Fibroblast of skin of back (primary cell): ENCODE results near the gene MAP3K13. TPM values are rescaled to one million over a fixed set of nuclear protein-coding genes. Genes with fewer than 3 reads are reported as not detected.

Experiments used
- DNase-seq: peaks from one replicate; pipeline ENCODE4 v3.0.0-alpha.2; 2013
- polyA plus RNA-seq, 2 experiments: library from polyadenylated mRNA; unstranded; fragments of 120-200 nt; gene quantifications; one replicate each; pipeline ENCODE4 v1.2.1, GENCODE V29; 2013; ENCODE audit not compliant: insufficient read length in 2 of 2

MAP3K13 gene, protein sequence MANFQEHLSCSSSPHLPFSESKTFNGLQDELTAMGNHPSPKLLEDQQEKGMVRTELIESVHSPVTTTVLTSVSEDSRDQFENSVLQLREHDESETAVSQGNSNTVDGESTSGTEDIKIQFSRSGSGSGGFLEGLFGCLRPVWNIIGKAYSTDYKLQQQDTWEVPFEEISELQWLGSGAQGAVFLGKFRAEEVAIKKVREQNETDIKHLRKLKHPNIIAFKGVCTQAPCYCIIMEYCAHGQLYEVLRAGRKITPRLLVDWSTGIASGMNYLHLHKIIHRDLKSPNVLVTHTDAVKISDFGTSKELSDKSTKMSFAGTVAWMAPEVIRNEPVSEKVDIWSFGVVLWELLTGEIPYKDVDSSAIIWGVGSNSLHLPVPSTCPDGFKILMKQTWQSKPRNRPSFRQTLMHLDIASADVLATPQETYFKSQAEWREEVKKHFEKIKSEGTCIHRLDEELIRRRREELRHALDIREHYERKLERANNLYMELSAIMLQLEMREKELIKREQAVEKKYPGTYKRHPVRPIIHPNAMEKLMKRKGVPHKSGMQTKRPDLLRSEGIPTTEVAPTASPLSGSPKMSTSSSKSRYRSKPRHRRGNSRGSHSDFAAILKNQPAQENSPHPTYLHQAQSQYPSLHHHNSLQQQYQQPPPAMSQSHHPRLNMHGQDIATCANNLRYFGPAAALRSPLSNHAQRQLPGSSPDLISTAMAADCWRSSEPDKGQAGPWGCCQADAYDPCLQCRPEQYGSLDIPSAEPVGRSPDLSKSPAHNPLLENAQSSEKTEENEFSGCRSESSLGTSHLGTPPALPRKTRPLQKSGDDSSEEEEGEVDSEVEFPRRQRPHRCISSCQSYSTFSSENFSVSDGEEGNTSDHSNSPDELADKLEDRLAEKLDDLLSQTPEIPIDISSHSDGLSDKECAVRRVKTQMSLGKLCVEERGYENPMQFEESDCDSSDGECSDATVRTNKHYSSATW
- polyA plus RNA-seq (2013, experiment 1 of 2; ENCODE audit: insufficient read length): 17.8 TPM
- polyA plus RNA-seq (2013, experiment 2 of 2; ENCODE audit: insufficient read length): 16.4 TPM

DNA sequence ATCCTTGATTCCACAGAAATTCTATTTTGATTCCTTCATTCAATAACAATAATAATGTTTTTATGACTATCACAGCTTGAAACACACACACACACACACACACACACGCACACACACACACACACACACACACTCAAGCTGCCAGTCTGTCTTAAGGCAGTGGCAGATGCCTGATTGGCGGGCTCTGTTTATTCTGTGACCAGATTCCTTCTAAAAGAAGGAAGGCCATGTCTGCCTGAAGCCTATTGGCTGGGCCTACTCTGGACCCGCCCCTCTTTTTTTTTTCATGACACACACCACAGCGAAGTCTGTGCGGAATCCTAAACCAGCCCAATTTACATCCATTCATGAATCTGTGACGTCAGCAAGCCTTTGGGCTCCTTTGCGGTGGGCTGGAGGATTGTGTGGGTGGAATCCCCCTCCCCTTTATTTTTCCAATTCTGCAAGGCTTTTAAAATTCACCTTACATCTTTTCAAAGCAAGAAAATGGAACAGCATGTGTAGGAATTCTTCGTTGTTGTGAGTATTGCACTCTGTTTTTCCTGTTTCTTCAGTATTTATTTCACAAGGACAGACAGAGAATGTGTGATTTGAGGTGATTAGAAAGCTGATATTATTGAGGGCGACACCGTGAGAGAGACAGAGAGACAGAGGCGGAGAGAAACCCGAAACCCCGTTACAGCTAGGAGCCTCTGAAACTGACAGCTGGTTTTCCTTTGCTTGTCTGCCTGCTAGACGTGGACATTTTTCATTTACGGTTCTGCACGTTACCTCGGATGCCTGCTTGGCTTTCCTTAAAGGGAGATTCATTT lies at the start of gene MAP3K13:
Gene MAP3K13 (plus strand): TSS at position 287 of the 812 bp plus-strand sequence. CDS start 65,446 bp downstream, outside the sequence.
- DNase-seq: peak; percentile 97

DNA sequence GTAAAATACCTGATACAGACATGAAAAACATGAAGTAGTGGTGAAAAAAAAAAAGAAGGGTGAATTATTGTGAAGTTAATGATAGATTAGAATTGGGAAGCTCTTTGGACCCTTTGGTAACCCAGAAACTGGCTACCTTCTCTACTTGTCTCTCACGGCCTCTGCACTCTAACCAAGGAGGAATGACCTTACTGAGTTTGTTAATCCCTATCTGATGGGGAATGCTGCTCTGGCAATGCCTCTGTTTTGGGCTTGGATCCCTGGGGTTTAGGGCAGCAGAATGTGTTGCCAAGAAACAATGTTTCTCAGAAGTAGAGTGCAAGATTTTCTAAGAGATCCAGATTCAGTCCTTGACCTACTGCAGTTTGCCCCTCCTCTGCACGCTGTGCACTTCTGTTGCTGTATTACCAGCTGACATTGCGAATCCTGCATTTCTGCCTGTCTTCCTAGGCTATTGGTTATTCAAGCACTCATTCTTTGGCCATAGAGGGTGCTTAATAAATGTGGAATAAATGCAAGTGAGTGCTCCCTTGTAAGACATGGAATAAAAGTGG lies 49.2 kb upstream of the MAP3K13 start:
- no peak for DNase-seq

DNA sequence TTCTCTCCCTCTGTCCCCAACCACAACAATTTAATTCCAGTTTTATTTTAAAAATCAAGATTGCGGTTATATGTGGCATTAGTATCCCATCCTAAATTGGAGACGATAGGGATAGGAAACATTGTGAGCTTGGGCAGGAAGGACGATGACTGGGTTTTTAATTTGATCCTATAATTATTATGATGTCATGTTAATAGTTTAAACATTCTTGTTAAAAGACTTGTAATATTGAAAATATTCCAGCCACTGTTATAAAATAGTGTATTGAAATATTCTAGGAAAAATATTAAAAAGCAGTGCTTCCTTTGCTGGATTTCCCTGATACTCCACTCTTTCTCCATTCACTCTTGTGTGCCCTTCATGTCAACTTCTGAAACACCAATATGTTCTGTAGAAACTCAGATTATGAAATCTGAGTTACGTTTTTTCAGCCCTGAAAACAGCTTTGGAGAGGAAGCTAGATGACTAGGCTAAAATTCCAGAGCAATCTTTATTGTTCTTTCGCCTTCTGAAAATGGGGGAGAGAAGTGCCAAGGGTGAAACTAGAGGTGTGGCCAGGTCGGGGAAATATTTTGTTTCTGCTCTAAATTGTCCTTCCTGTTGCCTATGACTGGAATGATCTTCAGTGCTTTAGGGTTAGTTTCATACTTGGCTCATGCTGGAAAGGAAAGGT lies 46.1 kb upstream of the MAP3K13 start:
- peak; percentile 24 for DNase-seq

DNA sequence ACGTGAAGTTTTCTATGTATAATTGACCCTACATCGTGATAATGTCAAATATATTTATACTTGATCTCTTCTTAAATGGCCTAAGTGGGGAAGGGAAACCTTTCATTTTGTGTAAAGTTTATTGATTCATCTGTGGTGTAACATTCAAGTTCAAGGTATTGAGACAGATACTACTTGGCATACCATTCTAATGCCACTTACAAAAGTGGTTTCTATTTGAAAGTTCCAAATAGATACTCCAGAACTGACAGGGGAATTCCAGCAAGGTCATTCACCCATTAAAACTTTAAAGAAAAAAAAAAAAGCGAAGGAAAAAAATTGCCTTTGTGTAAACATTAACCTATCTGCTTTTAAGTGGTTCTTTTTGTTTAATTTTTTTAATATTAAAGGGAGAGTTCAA lies 45.3 kb upstream of the MAP3K13 start:
- no peak for DNase-seq

GRCh38 chr3:185318141-185318540 lies 44.8 kb upstream of the MAP3K13 start:
- DNase-seq: peak; percentile 67

- DNase-seq: no peak
Measured at GRCh38 chr3:185319801-185320200, 43.1 kb upstream of the MAP3K13 start.

- DNase-seq: no peak
Measured at GRCh38 chr3:185320949-185321348, 42.0 kb upstream of the MAP3K13 start.

DNA sequence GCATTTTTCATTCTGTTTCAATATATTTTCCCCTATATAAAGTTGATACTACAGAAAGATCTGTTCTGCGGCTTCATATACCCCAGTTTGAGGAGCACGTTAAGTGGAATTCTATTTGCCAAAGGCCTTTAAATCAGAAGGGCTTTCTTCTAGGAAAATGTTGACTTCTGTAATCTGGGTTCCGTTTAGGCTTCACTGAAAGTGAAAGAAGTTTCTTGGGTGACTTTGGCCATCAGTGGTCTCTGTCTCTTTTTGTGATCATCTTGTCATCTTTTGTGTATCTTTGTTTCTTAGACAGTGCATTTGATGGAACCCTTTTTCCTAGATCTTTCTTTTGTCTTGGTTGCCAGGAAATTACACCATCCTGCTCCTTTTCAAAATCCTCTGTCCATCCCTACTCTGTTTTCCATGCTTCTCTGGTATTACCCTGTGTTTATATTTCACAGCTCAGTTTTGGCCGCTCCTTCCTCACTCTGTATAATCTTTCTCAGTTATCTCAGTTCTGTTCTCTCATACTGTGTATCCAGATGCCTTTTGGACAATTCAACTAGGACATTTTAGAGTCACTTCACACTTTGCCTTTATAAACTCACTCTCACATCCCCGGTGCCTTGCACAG lies 40.7 kb upstream of the MAP3K13 start:
- no peak for DNase-seq

DNA sequence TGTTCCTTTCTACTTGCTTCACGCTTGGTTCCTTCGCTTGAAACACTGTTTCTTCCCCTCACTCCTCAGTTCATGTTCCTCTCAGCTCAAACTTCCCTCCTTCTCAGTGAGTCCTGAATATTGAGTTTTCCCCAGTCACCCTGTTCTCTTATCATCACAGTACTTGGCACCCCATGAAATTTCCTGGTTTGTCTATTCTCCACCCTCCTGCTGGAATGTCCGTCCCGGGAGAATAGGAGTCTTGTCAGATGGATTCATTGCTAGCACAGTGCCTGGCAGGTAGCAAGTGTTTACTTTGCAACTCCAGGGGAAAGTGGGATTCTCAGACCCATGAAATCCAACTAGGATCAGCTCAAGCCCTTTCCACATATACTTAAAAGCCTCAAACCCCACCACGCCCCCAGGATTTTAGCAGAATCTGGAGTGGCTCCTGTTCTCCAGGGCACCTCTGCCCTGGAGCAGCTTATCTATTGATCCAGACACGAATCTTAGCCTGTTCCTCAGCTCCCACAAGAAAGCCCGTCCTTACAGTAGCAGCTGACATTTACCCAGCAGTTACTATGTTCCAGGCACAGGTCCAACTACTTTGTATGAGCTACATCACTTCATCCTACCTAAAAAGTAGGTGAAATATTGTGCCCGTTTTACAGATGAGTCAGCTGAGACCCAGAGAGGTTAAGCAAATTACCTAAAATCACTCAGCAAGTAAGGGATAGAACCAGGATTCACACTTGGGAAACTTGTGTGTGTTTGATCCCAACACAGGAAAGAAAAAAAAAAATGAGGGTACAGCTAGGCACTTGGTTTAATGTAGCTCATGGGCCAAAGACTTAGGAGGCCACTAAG lies 36.8 kb upstream of the MAP3K13 start:
- DNase-seq: no peak

GRCh38 chr3:185327062-185327461 lies 35.9 kb upstream of the MAP3K13 start:
- no peak for DNase-seq

DNA sequence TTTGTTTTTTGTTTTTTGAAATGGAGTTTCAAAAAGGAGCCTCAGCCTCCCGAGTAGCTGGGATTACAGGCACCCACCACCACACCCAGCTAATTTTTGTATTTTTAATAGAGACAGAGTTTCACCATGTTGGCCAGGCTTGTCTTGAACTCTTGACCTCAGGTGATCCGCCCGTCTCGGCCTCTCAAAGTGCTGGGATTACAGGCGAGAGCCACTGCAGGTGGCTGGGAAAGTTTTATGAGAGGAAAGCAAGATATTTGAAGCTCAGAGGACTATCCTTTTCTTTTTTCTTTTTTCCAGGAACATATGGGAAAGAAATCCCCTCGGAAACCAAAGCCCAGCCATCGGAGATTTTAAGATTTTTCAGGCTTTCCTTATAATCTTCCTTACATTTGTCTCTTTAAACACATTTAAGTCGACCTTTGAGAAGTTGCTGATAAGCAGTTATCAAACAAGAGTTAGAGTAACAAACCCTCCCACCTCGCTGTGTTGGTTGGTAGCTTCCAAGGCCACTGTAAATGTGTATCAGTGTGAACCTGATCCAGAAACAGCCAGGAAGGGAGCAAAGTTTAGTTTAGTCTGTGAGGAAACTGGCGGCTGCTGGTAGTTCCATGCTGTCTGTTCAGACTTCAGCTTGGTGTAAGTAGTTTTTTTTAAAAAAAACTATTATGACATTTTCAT lies 34.5 kb upstream of the MAP3K13 start:
- DNase-seq: no peak

DNA sequence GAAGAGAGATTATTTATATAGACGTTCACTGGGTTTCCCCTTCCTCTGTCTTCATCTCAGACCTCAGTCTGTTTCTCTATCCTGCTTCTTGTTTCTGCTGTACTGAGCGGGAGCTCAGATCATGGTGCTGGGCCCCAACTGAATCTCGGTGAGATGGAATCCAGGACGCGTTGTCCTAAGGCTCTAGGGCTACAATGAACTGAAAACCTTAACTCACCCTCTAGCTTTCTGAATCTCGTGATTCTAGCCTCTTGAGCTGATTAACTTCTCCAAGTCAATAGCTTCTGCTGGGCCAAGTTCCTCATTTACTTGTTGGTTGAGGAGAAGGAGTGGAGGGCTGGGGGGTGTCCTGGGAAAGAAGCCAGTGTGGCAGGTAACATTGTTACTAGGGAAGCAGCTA lies 32.7 kb upstream of the MAP3K13 start:
- no peak for DNase-seq

GRCh38 chr3:185330644-185331043 lies 32.3 kb upstream of the MAP3K13 start:
- no peak for DNase-seq

GRCh38 chr3:185332026-185332735 lies 30.8 kb upstream of the MAP3K13 start:
- DNase-seq: peak; percentile 22

DNA sequence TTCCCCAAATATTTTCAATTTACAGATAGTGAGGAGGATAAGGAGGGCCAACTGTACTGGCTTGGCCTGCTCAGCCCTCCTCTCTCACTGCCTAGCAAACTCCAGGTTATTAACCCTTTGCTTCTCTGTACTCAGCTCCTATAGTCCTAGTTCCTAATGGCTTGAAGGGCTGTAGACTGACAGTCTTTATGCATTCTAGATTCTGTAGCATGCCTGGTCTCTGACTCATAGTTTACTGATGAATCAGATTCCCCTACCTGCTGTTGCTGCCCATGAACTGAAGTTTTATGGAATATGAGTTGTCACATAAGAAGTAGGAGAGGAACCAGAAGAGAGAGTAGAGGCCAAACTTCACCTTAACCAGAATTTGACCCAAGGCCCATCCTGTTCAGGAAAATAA lies 27.1 kb upstream of the MAP3K13 start:
- DNase-seq: peak; percentile 51

DNA sequence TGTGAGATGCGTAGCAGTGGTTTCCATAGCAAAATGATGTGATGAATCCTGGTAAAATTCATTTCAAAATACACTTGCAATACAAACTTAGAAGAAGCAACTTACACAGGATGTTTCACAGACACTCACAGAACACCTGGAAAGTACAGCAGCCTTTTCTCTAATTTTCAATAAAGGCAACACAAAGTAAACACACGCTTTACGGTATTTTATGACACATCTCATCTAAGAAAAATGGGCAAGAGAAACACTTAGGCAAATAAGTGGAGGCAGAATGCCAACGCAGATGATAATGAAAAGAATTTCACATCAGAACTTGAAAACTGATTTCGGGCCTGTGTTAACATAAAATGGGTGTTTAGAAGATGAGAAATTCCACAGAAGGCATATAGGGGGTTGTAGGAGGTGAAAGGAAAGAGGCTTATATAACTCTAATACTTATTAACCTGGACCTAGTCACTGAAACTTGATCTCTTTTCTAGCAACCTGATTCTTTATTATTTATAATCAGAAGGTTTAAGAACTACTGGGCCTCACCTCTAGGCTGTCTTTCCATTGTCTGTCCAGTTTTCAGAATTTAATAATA lies 25.6 kb upstream of the MAP3K13 start:
- no peak for DNase-seq

DNA sequence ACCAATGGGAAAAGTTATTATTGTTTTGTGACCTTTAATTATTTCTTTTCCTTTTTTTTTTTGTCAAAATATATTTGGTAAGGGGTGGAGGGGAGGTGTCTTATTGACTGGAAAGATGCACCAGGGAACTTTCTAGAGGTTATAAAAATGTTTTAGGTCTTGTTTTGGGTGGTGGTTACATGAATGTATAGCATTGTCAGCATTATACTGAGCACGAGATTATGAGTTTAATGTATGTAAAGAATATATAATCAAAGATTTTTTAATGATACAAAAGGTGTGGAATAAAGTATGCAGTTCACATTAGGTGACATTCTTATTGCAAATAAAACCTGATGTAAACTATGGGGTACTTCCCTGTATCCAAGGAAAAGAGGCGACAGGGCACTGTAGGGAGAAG lies 23.0 kb upstream of the MAP3K13 start:
- no peak for DNase-seq

- no peak for DNase-seq
Measured at GRCh38 chr3:185340751-185341150, 22.2 kb upstream of the MAP3K13 start.
